SU-DHL-6 (cell line): ENCODE data around the gene SMKR1.
"Not testable (repeated sequence)": the region's sequence is repeated elsewhere in the genome, so short reads cannot be mapped to it uniquely, and the experiment has no call there.

Experiments used
- H2AFZ ChIP-seq: fragments of 200-600 bp; sonication (generic); 2 replicates; pipeline ENCODE4 v1.6.1; 2014; ENCODE audit warnings: low read depth, mild to moderate bottlenecking, moderate library complexity, mixed read lengths, antibody characterized with exemption, low read length; ENCODE audit not compliant: severe bottlenecking
- H3F3A ChIP-seq: fragments of 200-600 bp; shearing (Covaris generic); 2 replicates; pipeline ENCODE4 v1.6.0; 2016; ENCODE audit warnings: antibody characterized with exemption, mild to moderate bottlenecking; ENCODE audit not compliant: insufficient read depth
- H3K27ac ChIP-seq: fragments of 200-600 bp; sonication (generic); 2 replicates; pipeline ENCODE4 v1.5.1; 2016; ENCODE audit warnings: low read depth, mild to moderate bottlenecking, low read length, moderate library complexity, mixed read lengths
- H3K27me3 ChIP-seq: fragments of 200-600 bp; sonication (generic), shearing (Covaris generic); 2 replicates; pipeline ENCODE4 v1.6.0; 2014; ENCODE audit warnings: mild to moderate bottlenecking, low read length
- H3K36me3 ChIP-seq: fragments of 200-600 bp; sonication (generic); 2 replicates; pipeline ENCODE4 v1.6.1; 2014; ENCODE audit warnings: mild to moderate bottlenecking, low read length, mixed read lengths
- H3K4me2 ChIP-seq: fragments of 300-600, 200-600 bp; shearing (Covaris generic), sonication (generic); 2 replicates; pipeline ENCODE4 v1.6.0; 2014; ENCODE audit warnings: low read length, low read depth, mild to moderate bottlenecking; ENCODE audit not compliant: poor library complexity, severe bottlenecking
- H3K4me3 ChIP-seq: fragments of 200-600 bp; sonication (generic); 2 replicates; pipeline ENCODE4 v1.5.1; 2014; ENCODE audit warnings: antibody characterized with exemption, low read length, mild to moderate bottlenecking, mixed read lengths; ENCODE audit not compliant: insufficient read depth, poor library complexity, severe bottlenecking
- H3K79me2 ChIP-seq: fragments of 200-600 bp; sonication (generic); 2 replicates; pipeline ENCODE4 v1.6.1; 2014; ENCODE audit warnings: mild to moderate bottlenecking, low read length, moderate library complexity; ENCODE audit not compliant: insufficient read depth
- H3K9ac ChIP-seq: fragments of 200-600 bp; sonication (generic); 2 replicates; pipeline ENCODE4 v1.7.0; 2014; ENCODE audit warnings: mild to moderate bottlenecking, low read length
- H3K9me2 ChIP-seq: fragments of 200-600 bp; sonication (generic); replicated peaks from 2 replicates; pipeline ENCODE4 v1.6.1; 2014; ENCODE audit warnings: low read length; ENCODE audit not compliant: insufficient read depth
- H3K9me3 ChIP-seq: fragments of 200-600 bp; sonication (generic); 2 replicates; pipeline ENCODE4 v1.6.1; 2014; ENCODE audit warnings: low read length, mixed read lengths; ENCODE audit not compliant: insufficient read depth
- H4K20me1 ChIP-seq: fragments of 200-600 bp; sonication (generic); 2 replicates; pipeline ENCODE4 v1.6.1; 2014; ENCODE audit warnings: low read depth, mild to moderate bottlenecking, antibody characterized with exemption, low read length, moderate library complexity, mixed read lengths
- CTCF ChIP-seq: fragments of 200-600 bp; sonication (generic); IDR thresholded peaks from one replicate; pipeline ENCODE4 v1.5.1; 2017; ENCODE audit warnings: antibody characterized with exemption, mild to moderate bottlenecking, low read length, moderate library complexity; ENCODE audit not compliant: insufficient read depth, poor library complexity, severe bottlenecking
- EZH2phosphoT487 ChIP-seq: fragments of 200-600 bp; sonication (generic), shearing (Covaris generic); conservative IDR thresholded peaks from 2 replicates; pipeline ENCODE4 v1.6.1; 2018; ENCODE audit warnings: mild to moderate bottlenecking, antibody characterized with exemption, low read length, moderate library complexity, mixed read lengths

The SMKR1 gene

GRCh38 chr7:129522971-129523340, 20.6 kb downstream of the SMKR1 start:
- H3K4me2 ChIP-seq = no peak overlapping the region

GRCh38 chr7:129523924-129524323, 21.6 kb downstream of the SMKR1 start:
- no peak overlapping the region for H3K4me2 ChIP-seq
- H3K9me2 ChIP-seq = no peaks in the 10 kb centered on the region
- no peak overlapping the region for H3K27ac ChIP-seq
- H3K9ac ChIP-seq = no peak overlapping the region
- no peak overlapping the region for H3K4me3 ChIP-seq
- no peaks in the 10 kb centered on the region for H3K79me2 ChIP-seq
- TF ChIP-seq CTCF = no peak
- TF ChIP-seq EZH2phosphoT487 = no peak
- no peaks in the 10 kb centered on the region for H3K36me3 ChIP-seq
- H4K20me1 ChIP-seq = no peaks in the 10 kb centered on the region
- no peaks in the 10 kb centered on the region for H3F3A ChIP-seq
- no peaks in the 10 kb centered on the region for H3K9me3 ChIP-seq
- no peaks in the 10 kb centered on the region for H3K27me3 ChIP-seq
- H2AFZ ChIP-seq = no peak overlapping the region

More at GRCh38 chr7:129522971-129523340, 20.6 kb downstream of the SMKR1 start:
- H3K9ac ChIP-seq = no peak overlapping the region
- H3K79me2 ChIP-seq = no peaks in the 10 kb centered on the region
- H2AFZ ChIP-seq = no peak overlapping the region
- H4K20me1 ChIP-seq = no peaks in the 10 kb centered on the region
- no peaks in the 10 kb centered on the region for H3F3A ChIP-seq
- H3K9me3 ChIP-seq = no peaks in the 10 kb centered on the region
- H3K27me3 ChIP-seq = no peaks in the 10 kb centered on the region
- TF ChIP-seq CTCF (no peak), EZH2phosphoT487 (no peak)
- no peak overlapping the region for H3K27ac ChIP-seq
- no peak overlapping the region for H3K4me3 ChIP-seq
- no peaks in the 10 kb centered on the region for H3K9me2 ChIP-seq
- H3K36me3 ChIP-seq = no peaks in the 10 kb centered on the region

GRCh38 chr7:129524405-129524804, 22.1 kb downstream of the SMKR1 start:
- not testable (repeated sequence) for H3K9ac ChIP-seq, H3K27me3 ChIP-seq, H3F3A ChIP-seq, H3K9me2 ChIP-seq, H2AFZ ChIP-seq, H3K4me3 ChIP-seq, H3K36me3 ChIP-seq, H3K9me3 ChIP-seq, H3K27ac ChIP-seq, H3K4me2 ChIP-seq, H4K20me1 ChIP-seq, H3K79me2 ChIP-seq

GRCh38 chr7:129525225-129525862, 23.0 kb downstream of the SMKR1 start:
- Histone ChIP-seq H3K36me3 (no peaks in the 10 kb centered on the region), H4K20me1 (no peaks in the 10 kb centered on the region), H3K4me2 (no peak overlapping the region), H3K27me3 (no peaks in the 10 kb centered on the region), H3K9ac (no peak overlapping the region), H3K79me2 (no peaks in the 10 kb centered on the region), H3K9me3 (no peaks in the 10 kb centered on the region), H3F3A (no peaks in the 10 kb centered on the region), H3K9me2 (no peaks in the 10 kb centered on the region), H3K4me3 (no peak overlapping the region), H3K27ac (no peak overlapping the region), H2AFZ (no peak overlapping the region)
- no peak for TF ChIP-seq CTCF
